ENCODE data around the gene PHLDB2.

Gene PHLDB2

GRCh38 chr3:111947231-111947630 is 88.2 kb downstream of the PHLDB2 start:
- ChIA-PET CTCF (interaction anchor here (1.4 to 1.6 kb wide), 2 partner anchors 10 to 20 kb away, joined by 3 to 4 read pairs; no protein-coding TSS in a partner anchor), POLR2A (no interaction called here)
- no peak for DNase-seq (ENCODE audit: low read depth, low spot score)
- H3K4me3 ChIP-seq (ENCODE audit: low read depth, low read length): no peak overlapping the region
- TF ChIP-seq CTCF (IDR thresholded peaks at IDR 0.05; ENCODE audit: insufficient read depth, low read length, missing control alignments): no peak

- no peak for DNase-seq (ENCODE audit: low read depth, low spot score)
- CTCF ChIA-PET: interaction anchor here (1.5 to 1.6 kb wide), 3 partner anchors 19 to 233 kb away, joined by 3 to 4 read pairs (median 4); no protein-coding TSS in a partner anchor
- POLR2A ChIA-PET: no interaction called here
- no peak overlapping the region for H3K4me3 ChIP-seq (ENCODE audit: low read depth, low read length)
- TF ChIP-seq CTCF (IDR thresholded peaks at IDR 0.05; ENCODE audit: insufficient read depth, low read length, missing control alignments): no peak
These were observed 89.7 kb downstream of the PHLDB2 start for GRCh38 chr3:111948786-111949185.

- DNase-seq (ENCODE audit: low read depth, low spot score): no peak
- H3K4me3 ChIP-seq (ENCODE audit: low read depth, low read length): no peak overlapping the region
- no peak for TF ChIP-seq CTCF (IDR thresholded peaks at IDR 0.05; ENCODE audit: insufficient read depth, low read length, missing control alignments)
- POLR2A ChIA-PET: no interaction called here
- CTCF ChIA-PET: interaction anchor here (1.1 to 11.9 kb wide), 3 partner anchors 10 to 55 kb away, joined by 3 to 133 read pairs (median 3); no protein-coding TSS in a partner anchor
These were observed 90.6 kb downstream of the PHLDB2 start for GRCh38 chr3:111949712-111950111.

GRCh38 chr3:111951032-111951431 is 92.0 kb downstream of the PHLDB2 start:
- ChIA-PET POLR2A (no interaction called here), CTCF (interaction anchor here (0.8 to 11.9 kb wide), 6 partner anchors 10 to 235 kb away, joined by 3 to 133 read pairs (median 4); no protein-coding TSS in a partner anchor)
- TF ChIP-seq CTCF (IDR thresholded peaks at IDR 0.05; ENCODE audit: insufficient read depth, low read length, missing control alignments): no peak

GRCh38 chr3:111952086-111952485 is 93.0 kb downstream of the PHLDB2 start:
- no peak overlapping the region for H3K4me3 ChIP-seq (ENCODE audit: low read depth, low read length)
- CTCF ChIA-PET: interaction anchor here (1.5 to 11.9 kb wide), 3 partner anchors 15 to 233 kb away, joined by 3 to 133 read pairs (median 5); no protein-coding TSS in a partner anchor
- DNase-seq (ENCODE audit: low read depth, low spot score): no peak
- POLR2A ChIA-PET: no interaction called here
- no peak for TF ChIP-seq CTCF (IDR thresholded peaks at IDR 0.05; ENCODE audit: insufficient read depth, low read length, missing control alignments)

More at GRCh38 chr3:111951032-111951431, 92.0 kb downstream of the PHLDB2 start:
- no peak overlapping the region for H3K4me3 ChIP-seq (ENCODE audit: low read depth, low read length)
- DNase-seq (ENCODE audit: low read depth, low spot score): no peak

GRCh38 chr3:111952866-111953450 is 93.9 kb downstream of the PHLDB2 start:
- ChIA-PET CTCF (interaction anchor here (0.9 to 11.9 kb wide), 4 partner anchors 14 to 237 kb away, joined by 3 to 133 read pairs (median 8); no protein-coding TSS in a partner anchor), POLR2A (no interaction called here)
- no peak for TF ChIP-seq CTCF (IDR thresholded peaks at IDR 0.05; ENCODE audit: insufficient read depth, low read length, missing control alignments)
- no peak overlapping the region for H3K4me3 ChIP-seq (ENCODE audit: low read depth, low read length)
- DNase-seq (ENCODE audit: low read depth, low spot score): no peak

All from AG04449 (cell line).